CD8-positive, alpha-beta memory T cell (primary cell): ENCODE measurements around the gene PPP2R1A. TPM values are rescaled to one million over a fixed set of nuclear protein-coding genes. Genes with fewer than 3 reads are reported as not detected.
A peak's percentile ranks its signal among the peaks of the same experiment; 100 is the strongest.
"Not testable (repeated sequence)": the region's sequence is repeated elsewhere in the genome, so short reads cannot be mapped to it uniquely, and the experiment has no call there.

Experiments used
- CTCF ChIA-PET: fragments of 350-600 bp; sonication (Branson Sonifier 250); formaldehyde crosslinking; loops from one replicate; lab custom pipeline; 2021; ENCODE audit warnings: antibody characterized with exemption; lab: Charles Lee
- POLR2A ChIA-PET: fragments of 350-600 bp; sonication (Branson Sonifier 250); formaldehyde crosslinking; loops from one replicate; lab custom pipeline; 2021; ENCODE audit warnings: antibody characterized with exemption; lab: Charles Lee
- DNase-seq, 5 donors: peaks; one replicate each; pipeline versions ENCODE4 v3.0.0 to v3.0.0-alpha.2; 2020 to 2022; ENCODE audit warnings: mixed read lengths in 1 of 5
- H3K27ac ChIP-seq: one replicate; pipeline ENCODE4 v1.7.0; 2013; ENCODE audit warnings: low read depth, mild to moderate bottlenecking, low read length, moderate library complexity
- H3K27me3 ChIP-seq: 2 replicates; pipeline ENCODE4 v1.7.0; 2013; ENCODE audit warnings: low read length, mild to moderate bottlenecking; ENCODE audit not compliant: insufficient read depth, poor library complexity, severe bottlenecking
- H3K36me3 ChIP-seq: 2 replicates; pipeline ENCODE4 v1.7.0; 2013; ENCODE audit warnings: mild to moderate bottlenecking, low read length, moderate library complexity; ENCODE audit not compliant: insufficient read depth
- H3K4me1 ChIP-seq: 2 replicates; pipeline ENCODE4 v1.7.0; 2013; ENCODE audit warnings: mild to moderate bottlenecking, low read length, moderate library complexity; ENCODE audit not compliant: insufficient read depth
- H3K4me3 ChIP-seq: 2 replicates; pipeline ENCODE4 v1.7.0; 2013; ENCODE audit warnings: mild to moderate bottlenecking, low read length
- H3K9me3 ChIP-seq: 2 replicates; pipeline ENCODE4 v1.7.0; 2013; ENCODE audit warnings: mild to moderate bottlenecking, low read length
- H3K27ac Mint-ChIP-seq, 8 donors: one replicate each; pipeline ENCODE4 v1.8.0; 2020 to 2021; ENCODE audit warnings: mixed read lengths in 8 of 8, mild to moderate bottlenecking in 6 of 8, inconsistent platforms in 3 of 8, moderate library complexity in 3 of 8
- H3K27me3 Mint-ChIP-seq, 2 donors: one replicate each; pipeline ENCODE4 v1.8.0; 2020 to 2021; ENCODE audit warnings: mixed read lengths in 2 of 2, mild to moderate bottlenecking in 1 of 2, moderate library complexity in 1 of 2
- H3K36me3 Mint-ChIP-seq, 3 donors: one replicate each; pipeline ENCODE4 v1.8.0; 2020 to 2021; ENCODE audit warnings: mixed read lengths in 3 of 3, inconsistent platforms in 1 of 3, mild to moderate bottlenecking in 1 of 3
- H3K4me1 Mint-ChIP-seq, 3 donors: one replicate each; pipeline ENCODE4 v1.8.0; 2020 to 2021; ENCODE audit warnings: mixed read lengths in 3 of 3, inconsistent platforms in 1 of 3, mild to moderate bottlenecking in 1 of 3
- H3K4me3 Mint-ChIP-seq, 7 donors: one replicate each; pipeline ENCODE4 v1.8.0; 2020 to 2021; ENCODE audit warnings: mixed read lengths in 7 of 7, mild to moderate bottlenecking in 6 of 7, moderate library complexity in 4 of 7, inconsistent platforms in 2 of 7
- H3K9me3 Mint-ChIP-seq, 5 donors: one replicate each; pipeline ENCODE4 v1.8.0; 2020 to 2022; ENCODE audit warnings: mixed read lengths in 5 of 5, mild to moderate bottlenecking in 3 of 5, moderate library complexity in 2 of 5, inconsistent platforms in 1 of 5
- polyA plus RNA-seq: library from polyadenylated mRNA; unstranded; fragments of 300-500 nt; fragmentation: Illumina TruSeq; gene quantifications from one replicate; pipeline ENCODE4 v1.2.3, GENCODE V29; 2021
- total RNA-seq, 2 experiments: library from RNA; stranded (reverse); gene quantifications; one replicate each; pipeline ENCODE4 v1.2.3, GENCODE V29; 2021

Gene PPP2R1A
- total and polyA plus RNA-seq, 3 experiments from 2014 or later: 200 to 250 (median 232) TPM

- H3K27ac ChIP-seq, H3K36me3 Mint-ChIP-seq, H3K9me3 ChIP-seq, H3K4me3 Mint-ChIP-seq, H3K4me1 ChIP-seq, DNase-seq, H3K27ac Mint-ChIP-seq, H3K9me3 Mint-ChIP-seq, H3K36me3 ChIP-seq, H3K27me3 ChIP-seq, H3K4me3 ChIP-seq: not testable (repeated sequence)
- POLR2A ChIA-PET: interaction anchor here (0.7 kb wide), 1 partner anchor 64 kb away, joined by 3 read pairs; no protein-coding TSS in a partner anchor
- CTCF ChIA-PET: interaction anchor here (1.6 kb wide), 1 partner anchor 9 kb away, joined by 3 read pairs; no protein-coding TSS in a partner anchor
- Mint-ChIP-seq H3K27me3 (peaks cover 11 to 14% of the 10 kb centered on the region in 2 donors), H3K4me1 (peaks cover 14 to 16% (median 14%) of the 10 kb centered on the region in 3 donors)
Observed at GRCh38 chr19:52265556-52265955, 75.7 kb downstream of the PPP2R1A start.

- H3K4me3 ChIP-seq: peak within 1 kb of the TSS; percentile 100
- H3K27ac Mint-ChIP-seq: peak within 1 kb of the TSS; percentile 80 to 99 (median 94)
Observed at GRCh38 chr19:52269338-52270261, 79.7 kb downstream of the PPP2R1A start, which contains the start of gene ZNF766. TSS of gene ZNF766 (plus strand) at chr19:52269587. CDS start at chr19:52269614, 27 bp downstream.

GRCh38 chr19:52270266-52270885, 80.5 kb downstream of the PPP2R1A start:
- peaks cover 23% of the 10 kb centered on the region for H3K4me1 ChIP-seq
- H3K9me3 ChIP-seq: peaks cover 4% of the 10 kb centered on the region
- CTCF ChIA-PET: no interaction called here
- Mint-ChIP-seq H3K4me3 (peak overlapping the region; percentile 89 to 98 (median 96)), H3K9me3 (peaks cover 0 to 12% (median 2%) of the 10 kb centered on the region in 5 donors), H3K27me3 (peaks cover 0 to 2% of the 10 kb centered on the region in 2 donors), H3K36me3 (peaks cover 19 to 42% (median 23%) of the 10 kb centered on the region in 3 donors), H3K27ac (peak overlapping the region; percentile 80 to 99 (median 94)), H3K4me1 (peaks cover 51 to 59% (median 59%) of the 10 kb centered on the region in 3 donors)
- POLR2A ChIA-PET: interaction anchor here (0.6 kb wide), 2 partner anchors 99 to 1064 kb away, joined by 3 to 7 read pairs; partner anchors contain the start of gene ZNF880
- no peaks in the 10 kb centered on the region for H3K27me3 ChIP-seq
- DNase-seq: peak in 1 of 5 donors; percentile 5
- H3K4me3 ChIP-seq: peak overlapping the region; percentile 100
- peaks cover 26% of the 10 kb centered on the region for H3K36me3 ChIP-seq
- peak overlapping the region; percentile 98 for H3K27ac ChIP-seq

More at GRCh38 chr19:52269338-52270261, 79.7 kb downstream of the PPP2R1A start, which contains the start of gene ZNF766:
- peak within 1 kb of the TSS; percentile 98 for H3K27ac ChIP-seq
- peaks cover 0 to 7% (median 2%) of the 10 kb centered on the region in 5 donors for H3K9me3 Mint-ChIP-seq
- peaks cover 0 to 2% of the 10 kb centered on the region in 2 donors for H3K27me3 Mint-ChIP-seq
- DNase-seq: peak; percentile 95 to 97 (median 97)
- peak within 1 kb of the TSS; percentile 89 to 98 (median 96) for H3K4me3 Mint-ChIP-seq
- H3K36me3 Mint-ChIP-seq: peaks cover 19 to 38% (median 20%) of the 10 kb centered on the region in 3 donors
- ChIA-PET CTCF (no interaction called here), POLR2A (interaction anchor here (0.6 kb wide), 2 partner anchors 100 to 1065 kb away, joined by 3 to 7 read pairs; partner anchors contain the start of gene ZNF880)
- H3K9me3 ChIP-seq: no peaks in the 10 kb centered on the region
- H3K4me1 Mint-ChIP-seq: peaks cover 45 to 51% (median 51%) of the 10 kb centered on the region in 3 donors
- no peaks in the 10 kb centered on the region for H3K27me3 ChIP-seq
- H3K4me1 ChIP-seq: peaks cover 23% of the 10 kb centered on the region
- peaks cover 26% of the 10 kb centered on the region for H3K36me3 ChIP-seq

GRCh38 chr19:52273301-52273700, 83.4 kb downstream of the PPP2R1A start:
- POLR2A ChIA-PET: no interaction called here
- peaks cover 0 to 22% (median 2%) of the 10 kb centered on the region in 5 donors for H3K9me3 Mint-ChIP-seq
- H3K4me1 Mint-ChIP-seq: peaks cover 73 to 88% (median 86%) of the 10 kb centered on the region in 3 donors
- Histone ChIP-seq H3K9me3 (peaks cover 9% of the 10 kb centered on the region), H3K27me3 (no peaks in the 10 kb centered on the region), H3K27ac (no peak overlapping the region), H3K4me3 (no peak overlapping the region), H3K4me1 (peaks cover 27% of the 10 kb centered on the region), H3K36me3 (peaks cover 26% of the 10 kb centered on the region)
- no peaks in the 10 kb centered on the region for H3K27me3 Mint-ChIP-seq
- H3K4me3 Mint-ChIP-seq: peak overlapping the region in 5 of 7 donors; percentile 26 to 97 (median 32)
- DNase-seq: no peak
- H3K27ac Mint-ChIP-seq: peak overlapping the region in 6 of 8 donors; percentile 23 to 82 (median 59)
- CTCF ChIA-PET: no interaction called here
- peaks cover 23 to 64% (median 43%) of the 10 kb centered on the region in 3 donors for H3K36me3 Mint-ChIP-seq

- POLR2A ChIA-PET: no interaction called here
- Mint-ChIP-seq H3K36me3 (peaks cover 28 to 73% (median 52%) of the 10 kb centered on the region in 3 donors), H3K27me3 (no peaks in the 10 kb centered on the region), H3K9me3 (peaks cover 0 to 27% (median 4%) of the 10 kb centered on the region in 5 donors), H3K27ac (peak overlapping the region in 1 of 8 donors; percentile 6), H3K4me3 (peak overlapping the region in 6 of 7 donors; percentile 2 to 53 (median 28)), H3K4me1 (peaks cover 76 to 93% (median 89%) of the 10 kb centered on the region in 3 donors)
- H3K36me3 ChIP-seq: peaks cover 33% of the 10 kb centered on the region
- DNase-seq: no peak
- H3K27ac ChIP-seq: no peak overlapping the region
- H3K4me3 ChIP-seq: no peak overlapping the region
- CTCF ChIA-PET: no interaction called here
- H3K27me3 ChIP-seq: no peaks in the 10 kb centered on the region
- peaks cover 22% of the 10 kb centered on the region for H3K4me1 ChIP-seq
- peaks cover 9% of the 10 kb centered on the region for H3K9me3 ChIP-seq
Observed at GRCh38 chr19:52274191-52274590, 84.3 kb downstream of the PPP2R1A start.

GRCh38 chr19:52275988-52276387, 86.1 kb downstream of the PPP2R1A start:
- peaks cover 9% of the 10 kb centered on the region for H3K9me3 ChIP-seq
- no peak overlapping the region for H3K27ac ChIP-seq
- peak overlapping the region; percentile 30 for H3K4me3 ChIP-seq
- Mint-ChIP-seq H3K27me3 (no peaks in the 10 kb centered on the region), H3K9me3 (peaks cover 0 to 32% (median 7%) of the 10 kb centered on the region in 5 donors), H3K4me1 (peaks cover 66 to 85% (median 79%) of the 10 kb centered on the region in 3 donors), H3K27ac (no peak overlapping the region), H3K4me3 (peak overlapping the region in 3 of 7 donors; percentile 32 to 72 (median 39)), H3K36me3 (peaks cover 26 to 67% (median 55%) of the 10 kb centered on the region in 3 donors)
- H3K4me1 ChIP-seq: peaks cover 15% of the 10 kb centered on the region
- POLR2A ChIA-PET: no interaction called here
- peaks cover 27% of the 10 kb centered on the region for H3K36me3 ChIP-seq
- CTCF ChIA-PET: no interaction called here
- DNase-seq: no peak
- H3K27me3 ChIP-seq: no peaks in the 10 kb centered on the region

GRCh38 chr19:52277471-52277870, 87.6 kb downstream of the PPP2R1A start:
- Histone ChIP-seq H3K9me3 (peaks cover 9% of the 10 kb centered on the region), H3K27ac (no peak overlapping the region), H3K4me3 (no peak overlapping the region), H3K27me3 (no peaks in the 10 kb centered on the region), H3K4me1 (peaks cover 8% of the 10 kb centered on the region), H3K36me3 (peaks cover 27% of the 10 kb centered on the region)
- H3K27ac Mint-ChIP-seq: peak overlapping the region in 1 of 8 donors; percentile 38
- peaks cover 0 to 42% (median 7%) of the 10 kb centered on the region in 5 donors for H3K9me3 Mint-ChIP-seq
- peaks cover 63 to 83% (median 66%) of the 10 kb centered on the region in 3 donors for H3K4me1 Mint-ChIP-seq
- no peak for DNase-seq
- no peaks in the 10 kb centered on the region for H3K27me3 Mint-ChIP-seq
- CTCF ChIA-PET: no interaction called here
- peak overlapping the region in 3 of 7 donors; percentile 37 to 55 (median 41) for H3K4me3 Mint-ChIP-seq
- POLR2A ChIA-PET: no interaction called here
- H3K36me3 Mint-ChIP-seq: peaks cover 29 to 68% (median 64%) of the 10 kb centered on the region in 3 donors
